ENCODE data around the gene PANK2.
"Not testable (repeated sequence)": the region's sequence is repeated elsewhere in the genome, so short reads cannot be mapped to it uniquely, and the experiment has no call there.

The PANK2 gene

DNA sequence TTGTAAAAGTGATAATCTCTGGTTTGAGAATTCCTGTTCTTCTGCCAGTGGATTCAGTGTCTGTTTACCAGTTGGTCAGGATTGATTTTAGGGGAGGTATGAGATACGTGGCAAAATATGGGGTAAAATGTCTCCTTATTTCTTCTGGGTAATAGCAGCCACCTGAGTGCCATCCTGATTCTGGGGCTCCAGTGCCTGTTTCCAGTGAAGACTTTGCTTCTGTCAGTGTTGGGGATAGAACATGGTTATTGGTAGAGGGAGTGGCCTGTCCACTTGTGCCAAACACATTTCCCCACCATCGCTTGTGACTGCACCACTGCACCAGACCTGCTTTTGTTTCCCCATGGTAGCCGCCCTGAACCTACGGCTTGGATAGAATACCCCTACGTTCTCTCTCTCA, 15.7 kb downstream of the PANK2 start:
- H3K4me3 ChIP-seq (ENCODE audit: low read length): no peak overlapping the region
- no peaks in the 10 kb centered on the region for H3K27me3 ChIP-seq (ENCODE audit: insufficient read depth, low read length)
- H3K36me3 ChIP-seq (ENCODE audit: insufficient read depth, low read depth, low read length): peaks cover 32% of the 10 kb centered on the region
- H3K9me3 ChIP-seq (ENCODE audit: insufficient read depth, low read depth, low read length): no peaks in the 10 kb centered on the region
- peaks cover 3% of the 10 kb centered on the region; the same call in 1 of the 2 replicates for H3K4me1 ChIP-seq (ENCODE audit: insufficient read depth, low read length)
- no peak overlapping the region for H3K9ac ChIP-seq (ENCODE audit: low read depth, low read length)
- H3K27ac ChIP-seq (ENCODE audit: low read length): no peak overlapping the region

DNA sequence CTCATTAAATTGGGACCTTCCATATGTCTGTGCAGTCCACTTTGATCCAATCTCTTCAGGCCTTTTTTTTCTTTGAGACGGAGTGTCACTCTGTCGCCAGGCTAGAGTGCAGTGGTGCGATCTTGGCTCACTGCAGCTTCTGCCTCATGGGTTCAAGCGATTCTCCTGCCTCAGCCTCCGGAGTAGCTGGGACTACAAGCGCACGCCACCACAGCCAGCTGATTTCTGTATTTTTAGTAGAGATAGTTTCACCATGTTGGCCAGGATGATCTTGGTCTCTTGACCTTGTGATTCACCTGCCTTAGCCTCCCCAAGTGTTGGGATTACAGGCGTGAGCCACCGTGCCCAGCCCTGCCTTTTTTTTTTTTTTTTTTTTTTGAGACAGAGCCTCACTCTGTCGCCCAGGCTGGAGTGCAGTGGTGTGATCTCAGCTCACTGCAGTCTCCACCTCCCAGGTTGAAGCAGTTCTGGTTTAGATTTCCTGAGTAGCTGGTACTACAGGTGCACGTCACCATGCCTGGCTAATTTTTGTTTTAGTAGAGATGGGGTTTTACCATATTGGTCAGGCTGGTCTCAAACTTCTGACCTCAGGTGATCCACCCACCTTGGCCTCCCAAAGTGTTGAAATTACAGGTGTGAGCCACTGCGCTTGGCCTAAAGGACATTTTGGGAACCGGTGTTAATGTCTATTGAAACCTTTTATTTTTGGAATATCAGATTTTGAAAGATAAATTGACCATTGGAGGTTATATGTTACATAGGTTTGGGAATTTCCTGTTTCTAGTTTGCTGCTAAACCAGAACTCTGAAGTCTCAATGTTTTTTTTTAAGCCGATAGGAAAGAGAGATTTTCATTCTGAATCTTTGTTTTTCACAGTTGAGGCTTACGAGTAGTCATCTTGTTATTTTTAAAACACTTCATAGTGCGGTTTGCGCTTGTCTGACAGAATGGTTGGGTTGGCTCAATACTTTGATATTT, 17.8 kb downstream of the PANK2 start:
- H3K36me3 ChIP-seq (ENCODE audit: insufficient read depth, low read depth, low read length): peaks cover 54% of the 10 kb centered on the region
- H3K9ac ChIP-seq (ENCODE audit: low read depth, low read length); H3K4me1 ChIP-seq (ENCODE audit: insufficient read depth, low read length): not testable (repeated sequence)

DNA sequence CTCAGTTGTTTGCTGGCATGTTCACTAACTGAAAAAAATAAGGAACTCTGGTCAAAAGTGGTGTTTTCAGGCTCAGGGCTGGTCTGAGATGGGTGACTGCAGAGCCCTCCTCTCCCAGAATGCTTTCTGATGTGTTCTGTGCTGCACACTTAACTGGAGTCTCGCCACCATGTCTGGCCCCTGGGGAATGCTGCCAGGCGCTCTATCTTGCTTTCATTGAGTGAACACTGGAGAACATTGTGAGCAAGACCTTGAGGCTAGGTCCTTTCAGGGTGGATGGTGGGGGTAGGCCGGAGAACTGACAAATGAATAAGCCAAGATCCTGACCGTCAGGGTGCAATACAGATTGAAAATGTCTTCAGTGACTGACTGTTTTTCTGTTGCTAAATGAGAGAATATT, 19.5 kb downstream of the PANK2 start:
- Histone ChIP-seq H3K4me3 (ENCODE audit: low read length) (no peak overlapping the region), H3K4me1 (ENCODE audit: insufficient read depth, low read length) (no peaks in the 10 kb centered on the region), H3K27ac (ENCODE audit: low read length) (no peak overlapping the region), H3K9me3 (ENCODE audit: insufficient read depth, low read depth, low read length) (no peaks in the 10 kb centered on the region), H3K27me3 (ENCODE audit: insufficient read depth, low read length) (no peaks in the 10 kb centered on the region), H3K9ac (ENCODE audit: low read depth, low read length) (no peak overlapping the region), H3K36me3 (ENCODE audit: insufficient read depth, low read depth, low read length) (peaks cover 69% of the 10 kb centered on the region)

More for the DNA sequence above, 17.8 kb downstream of the PANK2 start:
- not testable (repeated sequence) for H3K9me3 ChIP-seq (ENCODE audit: insufficient read depth, low read depth, low read length); H3K27ac ChIP-seq (ENCODE audit: low read length); H3K4me3 ChIP-seq (ENCODE audit: low read length); H3K27me3 ChIP-seq (ENCODE audit: insufficient read depth, low read length)

DNA sequence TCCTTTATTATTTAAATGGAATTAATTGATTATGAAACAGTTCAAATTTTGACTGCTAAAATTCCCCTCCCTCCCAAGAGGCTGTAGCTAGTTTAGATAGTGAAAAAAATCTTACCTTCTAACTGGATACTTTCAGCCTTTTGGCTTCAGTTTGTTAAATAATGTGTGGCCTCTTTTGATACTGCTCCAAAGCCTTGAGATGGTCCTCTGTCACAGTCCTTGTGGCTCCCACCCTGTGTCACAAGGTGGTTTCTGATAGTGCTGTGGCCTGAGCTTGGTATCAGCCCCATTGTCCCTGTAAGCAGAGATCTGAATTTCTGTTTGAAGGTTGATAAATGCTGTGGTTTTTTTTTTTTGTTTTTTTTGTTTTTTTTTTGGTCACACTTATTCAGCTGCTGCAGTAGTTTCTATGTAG, 20.8 kb downstream of the PANK2 start:
- H3K27ac ChIP-seq (ENCODE audit: low read length): no peak overlapping the region
- peaks cover 75% of the 10 kb centered on the region for H3K36me3 ChIP-seq (ENCODE audit: insufficient read depth, low read depth, low read length)
- H3K9ac ChIP-seq (ENCODE audit: low read depth, low read length): no peak overlapping the region
- H3K27me3 ChIP-seq (ENCODE audit: insufficient read depth, low read length): no peaks in the 10 kb centered on the region
- no peak overlapping the region for H3K4me3 ChIP-seq (ENCODE audit: low read length)
- no peaks in the 10 kb centered on the region for H3K4me1 ChIP-seq (ENCODE audit: insufficient read depth, low read length)
- H3K9me3 ChIP-seq (ENCODE audit: insufficient read depth, low read depth, low read length): no peaks in the 10 kb centered on the region

DNA sequence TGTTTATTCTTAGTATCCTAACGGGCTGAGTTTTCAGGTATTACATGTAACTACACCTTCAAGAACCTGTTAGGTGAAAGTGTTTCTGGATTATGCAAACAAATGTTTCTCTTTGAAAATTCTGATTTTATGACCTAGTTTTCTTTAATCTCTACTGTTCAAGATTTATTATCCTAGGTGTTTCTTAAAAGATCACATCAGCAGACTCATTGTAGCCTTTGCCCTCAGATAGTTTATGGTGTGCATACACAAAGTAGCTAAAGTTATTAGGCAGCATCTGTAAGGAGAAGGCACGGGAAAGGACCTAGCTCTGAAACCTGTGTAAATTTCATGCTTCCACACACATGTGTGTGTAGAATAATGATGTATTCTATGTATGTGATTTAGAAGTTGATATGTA, 21.7 kb downstream of the PANK2 start:
- Histone ChIP-seq H3K9ac (ENCODE audit: low read depth, low read length) (no peak overlapping the region), H3K27me3 (ENCODE audit: insufficient read depth, low read length) (no peaks in the 10 kb centered on the region), H3K4me3 (ENCODE audit: low read length) (no peak overlapping the region), H3K27ac (ENCODE audit: low read length) (no peak overlapping the region), H3K9me3 (ENCODE audit: insufficient read depth, low read depth, low read length) (no peaks in the 10 kb centered on the region), H3K36me3 (ENCODE audit: insufficient read depth, low read depth, low read length) (peaks cover 83% of the 10 kb centered on the region), H3K4me1 (ENCODE audit: insufficient read depth, low read length) (no peaks in the 10 kb centered on the region)

DNA sequence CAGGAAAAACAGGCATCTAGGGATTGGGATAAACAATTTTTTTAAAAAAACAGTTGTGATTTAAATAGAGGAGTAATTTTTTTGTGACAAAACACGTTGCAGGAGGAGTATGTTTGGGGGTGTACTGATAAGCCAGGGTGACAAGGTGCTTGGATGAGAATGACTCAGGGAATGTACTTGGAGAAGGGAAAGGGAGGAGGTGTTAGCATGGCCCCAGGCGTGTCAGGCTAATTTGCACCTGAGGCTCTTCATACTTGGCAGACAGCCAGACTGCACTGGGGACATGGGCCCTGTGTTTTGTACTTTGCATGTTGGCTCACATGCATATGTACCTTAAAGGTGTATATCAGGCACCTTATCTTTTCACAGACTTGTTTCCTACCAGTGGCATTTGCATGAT, 22.8 kb downstream of the PANK2 start:
- Histone ChIP-seq H3K9me3 (ENCODE audit: insufficient read depth, low read depth, low read length) (no peaks in the 10 kb centered on the region), H3K9ac (ENCODE audit: low read depth, low read length) (no peak overlapping the region), H3K4me1 (ENCODE audit: insufficient read depth, low read length) (no peaks in the 10 kb centered on the region), H3K27me3 (ENCODE audit: insufficient read depth, low read length) (no peaks in the 10 kb centered on the region), H3K4me3 (ENCODE audit: low read length) (no peak overlapping the region), H3K27ac (ENCODE audit: low read length) (no peak overlapping the region), H3K36me3 (ENCODE audit: insufficient read depth, low read depth, low read length) (peaks cover 94% of the 10 kb centered on the region)

DNA sequence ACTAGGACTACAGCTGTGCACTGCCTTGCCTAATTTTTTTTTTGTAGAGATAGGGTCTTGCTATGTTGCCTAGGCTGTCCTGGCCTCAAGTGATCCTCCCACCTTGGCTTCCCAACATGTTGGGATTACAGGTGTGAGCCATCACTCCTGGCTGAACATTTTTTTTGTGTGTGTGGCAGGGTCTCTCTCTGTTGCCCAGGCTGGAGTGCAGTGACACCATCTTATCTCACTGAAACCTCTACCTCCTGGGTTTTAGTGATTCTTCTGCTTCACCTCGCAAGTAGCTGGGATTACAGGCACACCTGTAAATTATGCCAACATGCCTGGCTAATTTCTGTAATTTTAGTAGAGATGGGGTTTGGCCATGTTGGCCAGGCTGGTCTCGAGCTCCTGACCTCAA, 25.3 kb downstream of the PANK2 start:
- Histone ChIP-seq H3K4me3 (ENCODE audit: low read length) (no peak overlapping the region), H3K4me1 (ENCODE audit: insufficient read depth, low read length) (no peaks in the 10 kb centered on the region), H3K27ac (ENCODE audit: low read length) (no peak overlapping the region), H3K9me3 (ENCODE audit: insufficient read depth, low read depth, low read length) (no peaks in the 10 kb centered on the region), H3K9ac (ENCODE audit: low read depth, low read length) (no peak overlapping the region), H3K27me3 (ENCODE audit: insufficient read depth, low read length) (no peaks in the 10 kb centered on the region), H3K36me3 (ENCODE audit: insufficient read depth, low read depth, low read length) (peaks cover 94% of the 10 kb centered on the region)

DNA sequence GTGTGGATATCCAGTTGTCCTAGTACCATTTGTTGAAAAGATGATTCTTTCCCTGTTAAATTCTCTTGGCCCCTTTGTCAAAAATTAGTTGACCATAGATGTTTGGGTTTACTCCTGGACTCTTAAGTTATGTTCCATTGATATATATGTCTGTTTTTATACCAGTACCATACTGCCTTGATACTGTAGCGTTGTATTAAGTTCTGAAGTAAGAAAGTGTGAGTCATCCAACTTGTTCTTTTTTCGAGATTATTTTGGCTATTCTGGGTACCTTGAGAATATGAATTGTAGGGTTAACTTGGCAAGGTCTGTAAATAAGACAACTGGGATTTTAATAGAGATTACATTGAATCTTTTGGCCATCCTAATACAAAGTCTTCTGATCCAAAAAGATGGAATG, 26.5 kb downstream of the PANK2 start:
- Histone ChIP-seq H3K4me1 (ENCODE audit: insufficient read depth, low read length) (no peaks in the 10 kb centered on the region), H3K9me3 (ENCODE audit: insufficient read depth, low read depth, low read length) (no peaks in the 10 kb centered on the region), H3K27ac (ENCODE audit: low read length) (no peak overlapping the region), H3K36me3 (ENCODE audit: insufficient read depth, low read depth, low read length) (peaks cover 94% of the 10 kb centered on the region), H3K27me3 (ENCODE audit: insufficient read depth, low read length) (no peaks in the 10 kb centered on the region), H3K4me3 (ENCODE audit: low read length) (no peak overlapping the region), H3K9ac (ENCODE audit: low read depth, low read length) (no peak overlapping the region)

DNA sequence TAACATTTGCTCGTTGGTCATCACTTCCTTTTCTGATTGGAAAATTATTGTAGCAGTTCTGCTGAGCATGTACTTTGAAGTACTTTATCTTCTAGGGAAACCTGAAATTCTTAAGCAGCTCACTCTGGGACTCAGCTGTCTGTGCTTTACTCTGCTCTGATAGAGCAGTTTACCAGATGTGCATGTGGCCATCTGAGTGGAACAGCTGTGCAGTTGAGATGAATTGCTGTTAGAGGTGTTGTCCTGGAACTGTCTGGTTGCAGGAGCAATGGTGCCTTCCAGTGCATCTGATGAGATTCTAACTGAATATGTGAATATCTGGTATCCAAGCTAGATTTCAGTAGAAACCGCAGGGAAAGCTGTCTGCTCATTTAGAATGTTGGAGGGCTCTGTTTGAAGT, 27.2 kb downstream of the PANK2 start:
- H3K4me1 ChIP-seq (ENCODE audit: insufficient read depth, low read length): no peaks in the 10 kb centered on the region
- H3K36me3 ChIP-seq (ENCODE audit: insufficient read depth, low read depth, low read length): peaks cover 93% of the 10 kb centered on the region
- no peak overlapping the region for H3K4me3 ChIP-seq (ENCODE audit: low read length)

DNA sequence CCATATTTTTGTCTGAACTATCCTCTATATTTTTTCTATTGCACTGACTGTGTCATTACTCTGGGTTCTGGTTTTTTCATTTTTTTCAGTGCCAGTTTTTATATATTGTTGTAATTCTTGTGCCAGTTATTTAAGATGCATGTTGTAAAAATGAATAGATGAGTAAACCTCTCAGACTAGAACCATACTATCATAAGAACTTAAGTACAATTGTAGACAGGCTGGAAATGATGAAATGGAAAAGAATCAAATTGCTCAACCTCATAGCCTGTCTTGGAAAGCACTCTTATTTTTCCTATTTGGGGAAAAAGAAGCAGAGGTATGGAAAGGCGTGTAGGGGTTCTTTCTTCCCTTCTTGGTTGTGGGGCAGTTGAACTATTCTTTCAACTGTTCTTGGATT, 30.2 kb downstream of the PANK2 start:
- no peaks in the 10 kb centered on the region for H3K27me3 ChIP-seq (ENCODE audit: insufficient read depth, low read length)
- H3K9me3 ChIP-seq (ENCODE audit: insufficient read depth, low read depth, low read length): no peaks in the 10 kb centered on the region
- no peaks in the 10 kb centered on the region; the same call in 1 of the 2 replicates for H3K4me1 ChIP-seq (ENCODE audit: insufficient read depth, low read length)
- no peak overlapping the region for H3K4me3 ChIP-seq (ENCODE audit: low read length)
- no peak overlapping the region for H3K27ac ChIP-seq (ENCODE audit: low read length)
- no peak overlapping the region for H3K9ac ChIP-seq (ENCODE audit: low read depth, low read length)
- H3K36me3 ChIP-seq (ENCODE audit: insufficient read depth, low read depth, low read length): peaks cover 96% of the 10 kb centered on the region

More for the DNA sequence above, 27.2 kb downstream of the PANK2 start:
- Histone ChIP-seq H3K27me3 (ENCODE audit: insufficient read depth, low read length) (no peaks in the 10 kb centered on the region), H3K9me3 (ENCODE audit: insufficient read depth, low read depth, low read length) (no peaks in the 10 kb centered on the region), H3K9ac (ENCODE audit: low read depth, low read length) (no peak overlapping the region), H3K27ac (ENCODE audit: low read length) (no peak overlapping the region)

DNA sequence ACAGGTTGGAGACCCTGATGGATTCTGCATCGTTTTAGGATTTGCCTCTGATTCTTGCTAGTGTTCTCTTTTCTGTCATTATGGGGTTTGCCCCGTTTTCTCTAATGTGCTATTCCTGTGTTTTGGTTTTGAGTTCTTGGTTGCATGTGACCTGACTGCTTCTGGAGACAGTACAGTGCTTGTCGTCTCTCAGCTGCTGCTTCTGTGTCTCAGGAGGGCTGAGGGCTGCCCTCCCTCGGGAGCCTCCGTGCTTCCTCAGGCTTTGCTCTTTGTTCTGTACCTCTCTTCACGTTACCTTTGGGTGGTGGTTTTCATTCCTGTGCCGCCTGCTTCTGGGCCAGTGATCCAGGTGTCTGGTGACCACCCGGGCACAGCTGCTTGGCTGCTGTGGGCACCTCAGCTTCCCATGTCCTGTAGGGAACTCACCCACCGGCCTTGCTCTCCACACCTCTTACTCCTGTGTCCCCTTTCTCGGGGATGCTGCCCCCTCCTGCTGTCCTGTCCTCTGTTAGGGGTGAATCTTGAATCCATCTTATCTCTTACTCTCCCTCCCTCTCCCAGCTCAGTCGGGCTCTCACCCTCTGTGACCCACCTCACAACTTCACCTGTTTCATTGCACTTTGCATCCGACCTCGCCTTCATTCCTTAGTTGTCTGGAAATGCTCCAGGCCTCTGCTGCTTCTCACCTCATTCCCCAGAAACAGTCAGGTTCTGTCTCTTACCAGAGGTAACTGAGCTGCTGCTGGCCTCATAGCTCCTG, 33.2 kb downstream of the PANK2 start:
- no peak overlapping the region for H3K9ac ChIP-seq (ENCODE audit: low read depth, low read length)
- peaks cover 74% of the 10 kb centered on the region for H3K36me3 ChIP-seq (ENCODE audit: insufficient read depth, low read depth, low read length)
- H3K27ac ChIP-seq (ENCODE audit: low read length): no peak overlapping the region
- H3K4me3 ChIP-seq (ENCODE audit: low read length): no peak overlapping the region
- H3K9me3 ChIP-seq (ENCODE audit: insufficient read depth, low read depth, low read length): no peaks in the 10 kb centered on the region
- peaks cover 4% of the 10 kb centered on the region for H3K4me1 ChIP-seq (ENCODE audit: insufficient read depth, low read length)
- no peaks in the 10 kb centered on the region for H3K27me3 ChIP-seq (ENCODE audit: insufficient read depth, low read length)

DNA sequence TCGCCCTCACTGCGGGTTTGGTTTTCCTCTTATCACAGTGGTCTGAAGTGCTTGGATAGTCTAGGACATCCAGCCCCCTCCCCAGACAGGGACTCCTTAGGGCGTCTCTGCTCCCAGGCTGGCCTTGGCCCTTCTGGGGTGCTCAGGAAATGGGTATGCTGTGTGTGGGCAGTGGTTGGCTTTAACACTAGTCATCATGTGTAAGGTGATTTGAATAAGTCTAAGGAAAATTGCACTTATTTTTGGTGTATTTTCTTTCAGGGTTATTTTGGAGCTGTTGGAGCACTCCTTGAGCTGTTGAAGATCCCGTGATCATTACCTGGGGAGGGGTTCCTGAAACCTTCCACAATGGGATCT, 33.8 kb downstream of the PANK2 start:
- Histone ChIP-seq H3K27ac (ENCODE audit: low read length) (no peak overlapping the region), H3K4me1 (ENCODE audit: insufficient read depth, low read length) (peaks cover 5% of the 10 kb centered on the region), H3K36me3 (ENCODE audit: insufficient read depth, low read depth, low read length) (peaks cover 71% of the 10 kb centered on the region), H3K27me3 (ENCODE audit: insufficient read depth, low read length) (no peaks in the 10 kb centered on the region), H3K9me3 (ENCODE audit: insufficient read depth, low read depth, low read length) (no peaks in the 10 kb centered on the region), H3K9ac (ENCODE audit: low read depth, low read length) (no peak overlapping the region), H3K4me3 (ENCODE audit: low read length) (no peak overlapping the region)
